ENCODE measurements around the gene PAAF1.

DNA sequence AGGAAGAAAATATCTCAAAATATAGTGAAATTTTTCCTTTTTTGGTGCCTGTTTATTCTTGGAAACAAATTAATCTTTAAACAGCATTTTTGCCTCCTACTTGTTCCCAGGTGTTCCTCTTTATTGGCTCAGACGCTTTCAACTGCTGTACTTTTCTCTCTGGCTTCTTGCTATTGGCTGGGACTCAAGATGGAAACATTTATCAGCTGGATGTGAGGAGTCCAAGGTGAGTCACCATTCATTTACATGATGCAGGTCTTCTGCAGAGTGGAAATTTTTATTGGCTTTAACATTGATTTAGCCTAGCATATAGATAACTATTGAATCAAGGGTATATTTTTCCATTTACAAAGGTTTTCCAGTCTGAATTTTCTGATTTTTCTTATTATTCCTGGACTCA, 39.6 kb downstream of the PAAF1 start:
- TF ChIP-seq, protein P1, sequence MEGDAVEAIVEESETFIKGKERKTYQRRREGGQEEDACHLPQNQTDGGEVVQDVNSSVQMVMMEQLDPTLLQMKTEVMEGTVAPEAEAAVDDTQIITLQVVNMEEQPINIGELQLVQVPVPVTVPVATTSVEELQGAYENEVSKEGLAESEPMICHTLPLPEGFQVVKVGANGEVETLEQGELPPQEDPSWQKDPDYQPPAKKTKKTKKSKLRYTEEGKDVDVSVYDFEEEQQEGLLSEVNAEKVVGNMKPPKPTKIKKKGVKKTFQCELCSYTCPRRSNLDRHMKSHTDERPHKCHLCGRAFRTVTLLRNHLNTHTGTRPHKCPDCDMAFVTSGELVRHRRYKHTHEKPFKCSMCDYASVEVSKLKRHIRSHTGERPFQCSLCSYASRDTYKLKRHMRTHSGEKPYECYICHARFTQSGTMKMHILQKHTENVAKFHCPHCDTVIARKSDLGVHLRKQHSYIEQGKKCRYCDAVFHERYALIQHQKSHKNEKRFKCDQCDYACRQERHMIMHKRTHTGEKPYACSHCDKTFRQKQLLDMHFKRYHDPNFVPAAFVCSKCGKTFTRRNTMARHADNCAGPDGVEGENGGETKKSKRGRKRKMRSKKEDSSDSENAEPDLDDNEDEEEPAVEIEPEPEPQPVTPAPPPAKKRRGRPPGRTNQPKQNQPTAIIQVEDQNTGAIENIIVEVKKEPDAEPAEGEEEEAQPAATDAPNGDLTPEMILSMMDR (IDR thresholded peaks at IDR 0.05 in 4 of 5, conservative IDR thresholded peaks at IDR 0.05 in 1 of 5) = no peak
- no peak for TF ChIP-seq POLR2A (IDR thresholded peaks at IDR 0.05)
